ENCODE results near the gene ZNF79. TPM values are rescaled to one million over a fixed set of nuclear protein-coding genes. Genes with fewer than 3 reads are reported as not detected.

Gene ZNF79
- total and polyA plus RNA-seq, 2 donors from 2014 or later: 2.1 to 9.1 TPM

DNA sequence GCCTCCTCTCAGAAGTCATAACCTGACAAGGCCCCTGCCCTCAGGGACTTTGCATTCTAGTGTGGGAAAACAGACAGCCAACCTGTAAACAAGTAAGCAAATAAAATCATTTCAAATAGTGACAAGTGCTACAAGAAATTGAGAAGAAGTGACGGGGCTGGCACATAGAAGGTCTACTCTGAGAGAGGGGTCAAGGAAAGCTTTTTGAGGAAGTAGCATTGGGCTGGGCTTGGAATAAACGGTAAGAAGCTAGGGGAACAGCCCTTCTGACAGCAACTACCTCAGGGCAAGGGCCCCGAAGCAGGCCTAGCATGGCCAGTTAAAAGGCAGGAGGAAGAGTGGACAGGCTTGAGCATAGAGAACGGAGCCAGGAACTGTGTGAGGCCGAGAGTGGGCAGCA is 32.0 kb upstream of the ZNF79 start:
- Histone ChIP-seq H3K4me1 (ENCODE audit: control insufficient read depth in 2 of 3, insufficient read depth in 2 of 3, low read depth in 1 of 3, low read length in 3 of 3) (peaks cover 0 to 6% (median 3%) of the 10 kb centered on the region in 3 donors), H3K9me3 (ENCODE audit: control insufficient read depth in 2 of 3, insufficient read depth in 1 of 3, low read length in 3 of 3) (no peaks in the 10 kb centered on the region), H3K27me3 (ENCODE audit: control insufficient read depth, insufficient read depth, low read length) (no peaks in the 10 kb centered on the region), H3K36me3 (ENCODE audit: control insufficient read depth in 2 of 3, insufficient read depth in 3 of 3, low read length in 3 of 3) (peaks cover 0 to 3% (median 2%) of the 10 kb centered on the region in 3 donors), H3K9ac (ENCODE audit: low read length in 3 of 3) (no peak overlapping the region), H3K27ac (ENCODE audit: low read depth in 2 of 2, low read length in 2 of 2) (no peak overlapping the region), H3K4me3 (ENCODE audit: low read length in 3 of 3) (no peak overlapping the region)
- no peak for TF ChIP-seq CTCF (IDR thresholded peaks at IDR 0.05; ENCODE audit: borderline replicate concordance, extremely low read depth, insufficient read depth)
- FAIRE-seq (no peak), DNase-seq (no peak)
- intact Hi-C loops (cut with DNase I): no loop called here

DNA sequence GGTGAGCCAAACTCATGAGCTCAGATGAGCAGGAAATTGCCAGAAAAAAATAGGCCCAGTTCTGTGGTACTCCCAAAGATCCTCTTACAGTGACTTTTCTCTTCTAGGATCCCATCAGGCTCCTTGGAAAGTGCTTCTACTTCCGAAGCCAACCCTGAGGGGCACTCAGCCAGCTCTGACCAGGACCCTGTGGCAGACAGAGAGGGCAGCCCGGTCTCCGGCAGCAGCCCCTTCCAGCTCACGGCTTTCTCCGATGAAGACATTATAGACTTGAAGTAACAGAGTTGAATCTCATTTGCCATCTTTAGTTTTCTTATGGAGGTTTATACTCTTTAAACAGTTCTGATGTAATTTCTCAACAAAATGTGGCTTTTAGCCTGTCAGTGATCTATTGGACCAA is 31.2 kb upstream of the ZNF79 start:
- Histone ChIP-seq H3K27ac (ENCODE audit: low read depth in 2 of 2, low read length in 2 of 2) (no peak overlapping the region), H3K27me3 (ENCODE audit: control insufficient read depth, insufficient read depth, low read length) (no peaks in the 10 kb centered on the region), H3K4me1 (ENCODE audit: control insufficient read depth in 2 of 3, insufficient read depth in 2 of 3, low read depth in 1 of 3, low read length in 3 of 3) (peaks cover 0 to 8% (median 3%) of the 10 kb centered on the region in 3 donors), H3K9me3 (ENCODE audit: control insufficient read depth in 2 of 3, insufficient read depth in 1 of 3, low read length in 3 of 3) (no peaks in the 10 kb centered on the region), H3K9ac (ENCODE audit: low read length in 3 of 3) (no peak overlapping the region), H3K36me3 (ENCODE audit: control insufficient read depth in 2 of 3, insufficient read depth in 3 of 3, low read length in 3 of 3) (peaks cover 0 to 3% (median 2%) of the 10 kb centered on the region in 3 donors), H3K4me3 (ENCODE audit: low read length in 3 of 3) (no peak overlapping the region)
- intact Hi-C loops (cut with DNase I): no loop called here
- DNase-seq (no peak), FAIRE-seq (no peak)
- no peak for TF ChIP-seq CTCF (IDR thresholded peaks at IDR 0.05; ENCODE audit: borderline replicate concordance, extremely low read depth, insufficient read depth)

- intact Hi-C loops (cut with DNase I): no loop called here
- H3K4me3 ChIP-seq (ENCODE audit: low read length in 3 of 3): no peak overlapping the region
- H3K9me3 ChIP-seq (ENCODE audit: control insufficient read depth in 2 of 3, insufficient read depth in 1 of 3, low read length in 3 of 3): no peaks in the 10 kb centered on the region
- DNase-seq (peak in 2 of 5 donors; percentile 52 to 76), FAIRE-seq (no peak)
- H3K9ac ChIP-seq (ENCODE audit: low read length in 3 of 3): no peak overlapping the region
- H3K4me1 ChIP-seq (ENCODE audit: control insufficient read depth in 2 of 3, insufficient read depth in 2 of 3, low read depth in 1 of 3, low read length in 3 of 3): peaks cover 0 to 15% (median 9%) of the 10 kb centered on the region in 3 donors
- no peak for TF ChIP-seq CTCF (IDR thresholded peaks at IDR 0.05; ENCODE audit: borderline replicate concordance, extremely low read depth, insufficient read depth)
- peaks cover 0 to 3% (median 2%) of the 10 kb centered on the region in 3 donors for H3K36me3 ChIP-seq (ENCODE audit: control insufficient read depth in 2 of 3, insufficient read depth in 3 of 3, low read length in 3 of 3)
- no peak overlapping the region for H3K27ac ChIP-seq (ENCODE audit: low read depth in 2 of 2, low read length in 2 of 2)
- no peaks in the 10 kb centered on the region for H3K27me3 ChIP-seq (ENCODE audit: control insufficient read depth, insufficient read depth, low read length)
Observed at GRCh38 chr9:127393645-127394044, 30.5 kb upstream of the ZNF79 start.
